HG02642 (cell line): ENCODE results near the gene PLEKHA6.

ENCODE experiments used
- ATAC-seq: cut with Tn5 transposase; IDR thresholded peaks from one replicate; pipeline ENCODE4 v1.9.1; 2021; ENCODE audit warnings: mild to moderate bottlenecking; ENCODE audit not compliant: unreplicated experiment, poor library complexity

Gene PLEKHA6

GRCh38 chr1:204222764-204223055, 137.0 kb downstream of the PLEKHA6 start:
- no peak for ATAC-seq

GRCh38 chr1:204222006-204222763, 137.5 kb downstream of the PLEKHA6 start:
- no peak for ATAC-seq

GRCh38 chr1:204221271-204221670, 138.5 kb downstream of the PLEKHA6 start:
- no peak for ATAC-seq

- no peak for ATAC-seq
Observed at GRCh38 chr1:204219971-204220616, 139.6 kb downstream of the PLEKHA6 start.

GRCh38 chr1:204218552-204218951, 141.2 kb downstream of the PLEKHA6 start:
- ATAC-seq = no peak

GRCh38 chr1:204217648-204218000, 142.1 kb downstream of the PLEKHA6 start:
- no peak for ATAC-seq

- ATAC-seq = no peak
Observed at GRCh38 chr1:204216880-204217647, 142.7 kb downstream of the PLEKHA6 start.

- ATAC-seq = no peak
Observed at GRCh38 chr1:204216236-204216635, 143.5 kb downstream of the PLEKHA6 start.

- peak; percentile 84 for ATAC-seq
Observed at GRCh38 chr1:204213668-204214662, 145.8 kb downstream of the PLEKHA6 start, which contains the start of gene GOLT1A. GOLT1A (minus strand) TSS chr1:204213988; CDS start chr1:204213906, 82 bp downstream.

GRCh38 chr1:204212715-204213114, 147.0 kb downstream of the PLEKHA6 start:
- no peak for ATAC-seq

GRCh38 chr1:204211046-204211445, 148.7 kb downstream of the PLEKHA6 start:
- no peak for ATAC-seq

GRCh38 chr1:204207136-204207616, 152.6 kb downstream of the PLEKHA6 start:
- ATAC-seq = peak; percentile 64

GRCh38 chr1:204206121-204206520, 153.6 kb downstream of the PLEKHA6 start:
- ATAC-seq = no peak

GRCh38 chr1:204205486-204205885, 154.2 kb downstream of the PLEKHA6 start:
- ATAC-seq = no peak

GRCh38 chr1:204204944-204205343, 154.8 kb downstream of the PLEKHA6 start:
- ATAC-seq = no peak

- ATAC-seq = no peak
Observed at GRCh38 chr1:204203206-204203767, 156.4 kb downstream of the PLEKHA6 start.

GRCh38 chr1:204202481-204202880, 157.2 kb downstream of the PLEKHA6 start:
- ATAC-seq = no peak

- no peak for ATAC-seq
Observed at GRCh38 chr1:204201348-204202040, 158.2 kb downstream of the PLEKHA6 start.

- ATAC-seq = no peak
Observed at GRCh38 chr1:204199579-204199978, 160.2 kb downstream of the PLEKHA6 start.
